ENCODE results near the gene DOK3.

GRCh38 chr5:177483994-177484901 is 25.4 kb downstream of the DOK3 start:
- TF ChIP-seq CTCF (IDR thresholded peaks at IDR 0.05) = no peak
- no peak for TF ChIP-seq EZH2 (IDR thresholded peaks at IDR 0.05; ENCODE audit: borderline replicate concordance, insufficient read depth, low read depth, low read length, poor library complexity, severe bottlenecking)
